ENCODE results near the gene MC3R. TPM values are rescaled to one million over a fixed set of nuclear protein-coding genes. Genes with fewer than 3 reads are reported as not detected.

The MC3R gene
- not detected for total RNA-seq

- Histone ChIP-seq H3K27me3 (peaks cover 0 to 2% (median 0%) of the 10 kb centered on the region in 4 donors), H3K36me3 (no peaks in the 10 kb centered on the region), H3K4me1 (no peaks in the 10 kb centered on the region), H3K9me3 (no peaks in the 10 kb centered on the region), H3K27ac (no peak within 1 kb of the TSS), H3K4me3 (no peak within 1 kb of the TSS)
- ATAC-seq (ENCODE audit: low FRiP score in 2 of 2), result peak in 1 of 2 donors; percentile 64
- DNase-seq, result peak in 1 of 2 donors; percentile 29
- TF ChIP-seq POLR2A (IDR thresholded peaks at IDR 0.05) (no peak), CTCF (IDR thresholded peaks at IDR 0.05) (peak in 4 of 6 experiments; percentile 33 to 47 (median 38)), EP300 (IDR thresholded peaks at IDR 0.05) (no peak), POLR2AphosphoS5 (IDR thresholded peaks at IDR 0.05) (no peak)
- 25 to 31% methylated on average over 9 of the region's 9 CpGs for WGBS, 2 donors
Observed at GRCh38 chr20:56247954-56248782, at the start of gene MC3R. TSS of gene MC3R (plus strand) at chr20:56248732. CDS start at chr20:56248844, 112 bp downstream.

- whole genome bisulfite sequencing, 2 donors, result 77 to 87% methylated on average over 3 of the region's 3 CpGs
- Histone ChIP-seq H3K27me3 (no peaks in the 10 kb centered on the region), H3K36me3 (no peaks in the 10 kb centered on the region), H3K9me3 (peaks cover 9 to 20% (median 12%) of the 10 kb centered on the region in 4 donors), H3K4me3 (no peak overlapping the region), H3K27ac (no peak overlapping the region), H3K4me1 (no peaks in the 10 kb centered on the region)
- DNase-seq (no peak), ATAC-seq (ENCODE audit: low FRiP score in 2 of 2) (no peak)
- TF ChIP-seq EP300 (IDR thresholded peaks at IDR 0.05), result no peak
- TF ChIP-seq CTCF (IDR thresholded peaks at IDR 0.05), result no peak
- no peak for TF ChIP-seq POLR2A (IDR thresholded peaks at IDR 0.05)
- no peak for TF ChIP-seq POLR2AphosphoS5 (IDR thresholded peaks at IDR 0.05)
Observed at GRCh38 chr20:56200456-56200855, 48.1 kb upstream of the MC3R start.

- Histone ChIP-seq H3K27me3 (no peaks in the 10 kb centered on the region), H3K36me3 (no peaks in the 10 kb centered on the region), H3K4me3 (no peak overlapping the region), H3K9me3 (peaks cover 9 to 20% (median 12%) of the 10 kb centered on the region in 4 donors), H3K4me1 (no peaks in the 10 kb centered on the region), H3K27ac (no peak overlapping the region)
- ATAC-seq (ENCODE audit: low FRiP score in 2 of 2) (no peak), DNase-seq (no peak)
- 46 to 50% methylated on average over 6 of the region's 6 CpGs for WGBS, 2 donors
- TF ChIP-seq CTCF (IDR thresholded peaks at IDR 0.05), result peak in 2 of 6 experiments; percentile 13 to 34
- TF ChIP-seq POLR2A (IDR thresholded peaks at IDR 0.05), result no peak
- no peak for TF ChIP-seq EP300 (IDR thresholded peaks at IDR 0.05)
Observed at GRCh38 chr20:56202493-56203077, 45.9 kb upstream of the MC3R start.

GRCh38 chr20:56204206-56204605 is 44.3 kb upstream of the MC3R start:
- Histone ChIP-seq H3K4me3 (no peak overlapping the region), H3K36me3 (no peaks in the 10 kb centered on the region), H3K4me1 (no peaks in the 10 kb centered on the region), H3K9me3 (peaks cover 9 to 18% (median 12%) of the 10 kb centered on the region in 4 donors), H3K27me3 (no peaks in the 10 kb centered on the region), H3K27ac (no peak overlapping the region)
- ATAC-seq (ENCODE audit: low FRiP score in 2 of 2) (peak in 1 of 2 donors; percentile 25), DNase-seq (peak in 1 of 2 donors; percentile 13)
- 77 to 100% methylated on average over 1 to 3 of the region's 3 CpGs for WGBS, 2 donors
- TF ChIP-seq CTCF (IDR thresholded peaks at IDR 0.05), result no peak
- TF ChIP-seq POLR2A (IDR thresholded peaks at IDR 0.05), result no peak
- no peak for TF ChIP-seq EP300 (IDR thresholded peaks at IDR 0.05)
- TF ChIP-seq POLR2AphosphoS5 (IDR thresholded peaks at IDR 0.05), result no peak

Data from upper lobe of left lung (tissue), 6 donors.